Endothelial cell of umbilical vein (primary cell): ENCODE data around the gene OR10J1.

Source experiments
- EZH2 ChIP-seq: IDR thresholded peaks from 2 replicates; pipeline ENCODE4 v1.6.1; 2012; ENCODE audit warnings: borderline replicate concordance, low read depth, mild to moderate bottlenecking, moderate library complexity, low read length, inconsistent platforms; ENCODE audit not compliant: severe bottlenecking
- JUN ChIP-seq: IDR thresholded peaks from 2 replicates; pipeline ENCODE4 v1.6.1; 2011; ENCODE audit warnings: borderline replicate concordance, low read depth; ENCODE audit not compliant: insufficient read length, insufficient read depth
- MYC ChIP-seq: IDR thresholded peaks from one replicate; pipeline ENCODE4 v1.6.1; 2011; ENCODE audit warnings: mild to moderate bottlenecking, low read depth, low read length
- POLR2A ChIP-seq: IDR thresholded peaks from 2 replicates; pipeline ENCODE4 v1.6.1; 2012; ENCODE audit warnings: low read depth, mild to moderate bottlenecking, control low read depth, low read length
- POLR2AphosphoS5 ChIP-seq: IDR thresholded peaks from 2 replicates; pipeline ENCODE4 v1.6.1; 2012; ENCODE audit warnings: low read depth, mild to moderate bottlenecking, control low read depth, low read length, moderate library complexity; ENCODE audit not compliant: insufficient read depth
- TF ChIP-seq, protein P1 (sequence below), 2 donors: IDR thresholded peaks; 1 replicate in 1 of 2; 2 replicates in 1 of 2; pipeline ENCODE4 v1.5.1; 2011; ENCODE audit warnings: low read length in 2 of 2, mild to moderate bottlenecking in 2 of 2, moderate library complexity in 2 of 2, control low read depth in 1 of 2, inconsistent platforms in 1 of 2, low read depth in 1 of 2; ENCODE audit not compliant: insufficient read depth in 1 of 2; ENCODE audit errors: extremely low read depth in 1 of 2
- TF ChIP-seq, protein P2 (sequence below): IDR thresholded peaks from 2 replicates; pipeline ENCODE4 v1.6.1; 2011; ENCODE audit not compliant: insufficient read depth, insufficient read length

DNA sequence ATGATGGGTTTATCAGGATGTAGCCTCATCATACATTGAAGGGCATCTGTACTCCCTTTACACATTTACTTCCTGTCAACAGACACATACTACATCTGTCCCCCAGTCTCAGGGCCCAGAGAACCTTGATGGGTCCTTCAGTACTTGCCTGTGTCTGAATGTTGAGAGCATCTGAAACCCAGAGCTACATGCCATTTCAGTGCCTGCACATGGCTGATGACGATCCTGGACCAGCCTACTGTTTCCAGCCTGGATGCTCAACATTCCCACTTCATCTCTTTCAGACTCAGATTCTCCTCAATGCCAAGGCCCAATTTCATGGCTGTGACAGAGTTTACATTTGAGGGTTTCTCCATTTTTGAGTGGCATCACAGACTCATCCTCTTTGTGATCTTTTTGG is 7.6 kb upstream of the OR10J1 start, which contains the start of gene OR10J4:
- TF ChIP-seq POLR2AphosphoS5 (no peak), POLR2A (no peak), JUN (no peak), EZH2 (no peak), MYC (no peak)
- TF ChIP-seq, protein P1, sequence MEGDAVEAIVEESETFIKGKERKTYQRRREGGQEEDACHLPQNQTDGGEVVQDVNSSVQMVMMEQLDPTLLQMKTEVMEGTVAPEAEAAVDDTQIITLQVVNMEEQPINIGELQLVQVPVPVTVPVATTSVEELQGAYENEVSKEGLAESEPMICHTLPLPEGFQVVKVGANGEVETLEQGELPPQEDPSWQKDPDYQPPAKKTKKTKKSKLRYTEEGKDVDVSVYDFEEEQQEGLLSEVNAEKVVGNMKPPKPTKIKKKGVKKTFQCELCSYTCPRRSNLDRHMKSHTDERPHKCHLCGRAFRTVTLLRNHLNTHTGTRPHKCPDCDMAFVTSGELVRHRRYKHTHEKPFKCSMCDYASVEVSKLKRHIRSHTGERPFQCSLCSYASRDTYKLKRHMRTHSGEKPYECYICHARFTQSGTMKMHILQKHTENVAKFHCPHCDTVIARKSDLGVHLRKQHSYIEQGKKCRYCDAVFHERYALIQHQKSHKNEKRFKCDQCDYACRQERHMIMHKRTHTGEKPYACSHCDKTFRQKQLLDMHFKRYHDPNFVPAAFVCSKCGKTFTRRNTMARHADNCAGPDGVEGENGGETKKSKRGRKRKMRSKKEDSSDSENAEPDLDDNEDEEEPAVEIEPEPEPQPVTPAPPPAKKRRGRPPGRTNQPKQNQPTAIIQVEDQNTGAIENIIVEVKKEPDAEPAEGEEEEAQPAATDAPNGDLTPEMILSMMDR (IDR thresholded peaks at IDR 0.05; ENCODE audit: extremely low read depth in 1 of 2, insufficient read depth in 1 of 2, low read depth in 1 of 2, low read length in 2 of 2) = no peak
- TF ChIP-seq, protein P2, sequence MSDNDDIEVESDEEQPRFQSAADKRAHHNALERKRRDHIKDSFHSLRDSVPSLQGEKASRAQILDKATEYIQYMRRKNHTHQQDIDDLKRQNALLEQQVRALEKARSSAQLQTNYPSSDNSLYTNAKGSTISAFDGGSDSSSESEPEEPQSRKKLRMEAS = no peak
